Stimulated activated CD8-positive, alpha-beta memory T cell treated with anti-CD3 and anti-CD28 coated beads, Interleukin-2, amount 100 ng/mL, for 48 hours (primary cell): Measurements from ENCODE around the gene NT5DC1.
"Not testable (repeated sequence)": the region's sequence is repeated elsewhere in the genome, so short reads cannot be mapped to it uniquely, and the experiment has no call there.

ENCODE experiments used
- DNase-seq, 2 donors: peaks; one replicate each; pipeline ENCODE4 v3.0.0-alpha.2; 2020; ENCODE audit warnings: low read depth in 2 of 2

Gene NT5DC1

GRCh38 chr6:116090251-116090650 is 10.4 kb upstream of the NT5DC1 start:
- DNase-seq, result no peak

- no peak for DNase-seq
These were observed 6.6 kb upstream of the NT5DC1 start for GRCh38 chr6:116094041-116094440.

- DNase-seq, result not testable (repeated sequence)
These were observed 4.4 kb upstream of the NT5DC1 start for GRCh38 chr6:116096048-116096759.

DNA sequence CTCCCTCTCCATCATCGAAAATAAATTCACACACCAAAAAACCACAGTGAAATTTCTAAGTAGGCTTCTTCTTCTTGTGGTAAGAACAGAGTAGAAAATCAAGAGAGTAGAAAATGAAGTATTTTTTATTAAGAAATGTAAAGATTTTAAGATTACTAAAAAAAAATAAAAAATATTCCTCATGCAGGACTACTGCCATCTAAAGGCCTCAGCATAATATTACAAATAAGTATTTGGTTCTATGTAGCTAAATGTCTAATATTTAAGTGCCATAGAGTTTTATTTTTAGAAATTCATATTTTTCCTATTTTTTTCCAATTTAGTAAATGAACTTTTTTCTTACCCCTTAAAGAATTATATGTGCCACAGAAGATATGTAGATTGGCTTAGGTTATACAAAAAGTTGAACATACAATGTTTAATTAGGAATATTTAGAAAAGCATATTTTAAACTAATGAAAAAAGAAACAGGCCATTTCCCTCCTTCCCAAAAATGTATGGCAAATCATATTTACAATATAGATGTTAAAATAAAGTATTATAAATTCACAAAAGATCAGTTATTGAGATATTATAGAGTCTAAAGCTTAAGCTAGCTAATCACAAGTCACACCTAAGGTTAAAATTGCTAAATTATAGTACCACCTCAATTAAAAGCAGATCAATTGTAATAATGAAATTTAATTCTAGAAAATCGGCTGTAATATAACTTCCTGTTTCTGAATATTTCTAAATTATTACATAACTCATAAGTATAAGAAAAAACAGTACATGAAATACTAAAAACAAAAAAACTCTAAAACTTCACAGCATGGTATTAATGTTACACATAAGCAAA is 3.5 kb upstream of the NT5DC1 start:
- no peak for DNase-seq

DNA sequence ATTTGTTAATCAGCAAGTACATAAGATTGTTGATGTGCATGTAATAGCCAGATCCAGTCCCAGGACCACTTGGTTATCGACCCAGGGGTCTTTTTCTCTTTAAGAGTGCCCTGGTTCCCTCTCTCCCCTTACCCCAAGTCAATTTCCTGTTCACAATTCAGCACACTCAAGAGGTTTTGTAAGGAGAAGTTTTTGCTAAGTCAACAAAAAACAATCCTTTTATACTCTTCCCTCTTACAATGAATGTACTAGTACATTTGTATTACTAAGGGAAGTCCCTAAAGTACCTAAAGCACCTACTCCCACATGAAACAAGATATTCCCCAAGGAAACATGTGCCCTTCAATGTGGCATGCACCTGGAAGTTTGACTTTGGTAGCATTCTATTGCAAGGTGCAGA is 1.6 kb upstream of the NT5DC1 start:
- no peak for DNase-seq

DNA sequence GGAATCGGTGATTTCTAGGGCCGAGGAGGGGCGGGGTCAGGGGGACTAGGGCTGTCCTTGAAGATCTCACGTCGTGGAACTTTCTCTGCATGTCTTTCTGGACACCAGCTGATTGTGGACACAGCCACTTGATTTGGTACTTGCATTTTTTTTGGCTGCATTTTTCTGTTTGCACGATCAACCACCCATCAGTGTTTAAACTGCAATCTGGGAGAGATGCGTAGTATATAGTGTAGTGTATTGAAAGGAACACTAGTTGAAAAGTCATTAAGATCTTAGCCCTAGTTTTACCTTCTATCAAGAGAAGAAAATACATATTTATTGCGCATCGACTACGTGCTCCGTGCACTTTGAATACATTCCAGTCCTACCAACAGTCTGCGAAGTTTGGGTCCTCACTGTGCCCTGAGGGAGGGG is 657 bp downstream of the NT5DC1 start:
- DNase-seq, result no peak

GRCh38 chr6:116101790-116102189 is 1.1 kb downstream of the NT5DC1 start:
- DNase-seq, result no peak

- DNase-seq, result no peak
These were observed 2.2 kb downstream of the NT5DC1 start for GRCh38 chr6:116102873-116103272.

GRCh38 chr6:116104636-116105035 is 4.0 kb downstream of the NT5DC1 start:
- no peak for DNase-seq

DNA sequence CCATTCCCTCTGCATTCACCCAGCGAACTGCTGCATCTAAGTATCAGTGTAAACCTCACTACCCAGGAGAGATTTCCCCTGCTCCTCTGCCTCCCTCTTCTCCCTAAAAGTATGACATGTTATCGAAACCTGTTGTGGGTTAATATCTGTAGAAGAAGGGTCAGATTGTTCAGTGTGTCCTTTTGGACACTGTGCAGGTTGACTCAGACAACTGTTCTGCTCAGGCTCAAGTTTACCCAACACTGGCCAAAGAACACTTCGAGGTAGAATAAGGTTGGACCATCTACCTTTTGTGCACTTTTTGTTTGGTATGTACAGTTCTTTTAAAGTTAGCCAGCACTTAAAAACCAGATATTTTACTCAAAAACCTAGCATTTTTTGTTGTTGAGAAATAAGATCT is 4.6 kb downstream of the NT5DC1 start:
- DNase-seq, result no peak

DNA sequence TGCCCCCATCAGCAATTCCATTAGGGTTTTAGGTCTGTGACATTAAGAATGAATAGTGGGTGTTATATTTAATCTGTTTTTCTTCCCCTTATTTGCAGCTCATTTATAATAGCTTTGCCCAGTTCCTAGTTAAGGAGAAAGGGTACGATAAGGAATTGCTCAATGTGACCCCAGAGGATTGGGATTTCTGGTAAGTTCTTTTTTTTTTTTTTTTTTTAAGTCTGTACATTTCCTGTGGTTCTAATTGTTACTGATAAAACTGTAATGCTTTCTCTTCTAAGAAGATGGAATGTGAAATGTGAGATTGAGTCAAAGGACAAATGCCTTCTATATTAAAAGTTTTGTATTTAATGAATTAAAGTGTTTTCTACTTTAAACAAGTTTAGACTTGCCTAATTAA is 5.5 kb downstream of the NT5DC1 start:
- DNase-seq, result no peak

DNA sequence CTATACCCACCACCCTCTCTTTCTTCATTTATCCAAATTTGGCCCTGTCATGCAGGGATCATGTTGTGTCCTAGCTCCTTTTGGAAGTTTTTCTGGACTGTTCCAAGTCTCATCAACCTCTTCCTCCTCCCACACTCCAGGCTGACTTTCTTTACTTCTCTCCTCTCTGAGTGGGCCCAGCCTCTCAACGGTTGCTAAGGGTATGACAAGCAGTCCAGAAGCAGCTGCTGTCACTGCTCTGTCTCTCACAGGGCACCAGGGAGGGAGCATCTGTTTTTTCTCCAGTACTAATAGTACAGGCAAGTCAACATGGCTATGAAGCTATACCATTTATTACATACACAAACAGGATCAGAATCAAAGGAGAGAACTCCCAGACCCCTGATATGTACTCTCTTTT is 8.2 kb downstream of the NT5DC1 start:
- DNase-seq, result no peak

- peak in 1 of 2 donors; percentile 31 for DNase-seq
These were observed 11.2 kb downstream of the NT5DC1 start for GRCh38 chr6:116111552-116112528.

DNA sequence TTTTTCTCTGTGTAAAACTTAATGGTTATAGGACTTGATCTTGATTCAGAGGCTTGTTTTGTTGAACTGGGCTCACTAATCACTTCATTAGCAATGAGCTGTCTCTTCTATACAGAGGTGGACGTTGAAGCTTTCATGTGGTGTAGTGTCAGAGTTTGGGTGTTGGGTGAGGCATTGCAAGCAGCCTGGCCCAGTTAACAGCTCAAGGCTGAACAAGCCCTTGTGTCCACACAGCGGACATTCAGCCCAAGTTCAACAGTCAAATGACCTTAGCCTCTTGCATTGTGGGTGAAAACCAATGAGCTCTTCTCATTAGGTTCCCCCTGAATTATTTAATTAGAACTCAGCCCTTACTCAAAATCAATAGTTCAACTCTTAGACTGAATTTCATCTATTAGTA is 12.7 kb downstream of the NT5DC1 start:
- no peak for DNase-seq

DNA sequence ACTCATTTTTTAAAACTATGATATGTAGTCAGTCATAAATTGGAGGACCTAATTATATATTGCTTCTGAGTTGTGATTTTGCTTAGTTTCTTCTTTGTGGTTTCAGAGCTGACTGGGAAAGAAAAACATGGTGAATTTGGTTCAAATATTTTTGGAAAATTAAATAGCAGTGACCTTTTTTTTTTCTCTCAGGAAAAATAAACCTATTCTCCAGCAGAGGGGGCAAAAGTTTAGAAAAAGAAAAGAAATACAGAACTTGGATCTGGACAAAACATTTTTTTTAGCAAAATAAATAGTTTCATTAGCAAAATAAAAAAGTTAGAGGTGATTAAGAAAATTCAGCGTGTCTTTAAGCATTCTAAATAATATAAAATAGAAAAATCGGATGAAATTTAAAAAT is 15.1 kb downstream of the NT5DC1 start:
- no peak for DNase-seq

- DNase-seq, result no peak
These were observed 18.0 kb downstream of the NT5DC1 start for GRCh38 chr6:116118608-116119007.

DNA sequence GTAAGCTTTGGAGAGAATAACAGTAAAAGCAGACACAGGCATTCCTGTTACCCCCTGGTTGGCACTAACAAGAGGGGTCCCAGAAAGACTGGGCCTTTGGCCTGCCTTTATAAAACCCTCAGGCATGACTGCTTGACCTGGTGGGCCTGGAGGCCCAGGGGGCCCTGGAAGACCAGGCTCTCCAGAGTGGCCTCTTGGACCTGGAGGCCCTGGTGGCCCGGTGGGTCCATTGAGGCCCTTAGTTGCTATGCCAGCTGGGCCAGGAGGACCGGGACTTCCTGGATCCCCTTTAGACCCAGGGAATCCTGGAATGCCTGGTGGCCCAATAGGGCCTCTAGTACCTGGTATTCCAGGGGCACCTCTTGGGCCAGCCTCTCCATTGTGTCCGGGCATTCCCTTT is 19.8 kb downstream of the NT5DC1 start:
- DNase-seq, result no peak

- DNase-seq, result no peak
These were observed 25.4 kb downstream of the NT5DC1 start, which contains the start of gene COL10A1 for GRCh38 chr6:116126032-116126431. TSS of gene COL10A1 (minus strand) at chr6:116126132. CDS start at chr6:116125492, 640 bp downstream.

GRCh38 chr6:116127771-116128493 is 27.3 kb downstream of the NT5DC1 start:
- no peak for DNase-seq

DNA sequence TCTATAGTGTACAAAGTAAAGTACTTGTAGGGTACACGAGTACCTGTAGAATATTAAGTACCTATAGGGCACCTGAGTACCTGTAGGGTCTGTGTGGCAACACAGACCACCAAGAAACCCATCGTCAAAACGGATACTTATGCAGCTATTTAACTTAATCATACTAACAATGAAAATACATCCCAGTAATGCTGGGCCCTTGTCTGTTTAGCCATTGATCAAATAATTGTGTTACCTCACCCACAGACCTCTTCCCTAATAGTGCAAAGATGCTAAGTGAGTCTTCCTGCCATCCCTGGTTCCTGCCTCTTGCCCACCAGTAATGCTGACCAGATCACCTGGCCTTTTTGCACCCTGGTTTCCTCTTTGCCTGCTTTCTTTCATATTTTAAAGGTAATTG is 32.8 kb downstream of the NT5DC1 start:
- DNase-seq, result no peak

GRCh38 chr6:116136373-116136772 is 35.7 kb downstream of the NT5DC1 start:
- no peak for DNase-seq
